Calu3 (cell line): ENCODE results near the gene ATXN7. TPM values are rescaled to one million over a fixed set of nuclear protein-coding genes. Genes with fewer than 3 reads are reported as not detected.

Experiments
- BruUV-seq: library from RNA; stranded (reverse); fragments of 400-500 nt; replicated peaks from 2 replicates; lab custom pipeline; 2021; lab: Mats Ljungman, UMichigan
- CTCF ChIA-PET: fragments of 300-600 bp; sonication (Branson Sonifier 250); formaldehyde crosslinking; loops from one replicate; lab custom pipeline; 2022; ENCODE audit warnings: antibody characterized with exemption; lab: Charles Lee
- DNase-seq: peaks from one replicate; pipeline ENCODE4 v3.0.0; 2022
- H3K27ac Mint-ChIP-seq: one replicate; pipeline ENCODE4 v1.8.0; 2022; ENCODE audit warnings: mixed read lengths; ENCODE audit not compliant: unreplicated experiment
- H3K27me3 Mint-ChIP-seq: one replicate; pipeline ENCODE4 v1.8.0; 2022; ENCODE audit warnings: mixed read lengths; ENCODE audit not compliant: unreplicated experiment
- H3K36me3 Mint-ChIP-seq: one replicate; pipeline ENCODE4 v1.8.0; 2022; ENCODE audit warnings: mild to moderate bottlenecking, moderate library complexity, mixed read lengths; ENCODE audit not compliant: insufficient read depth, unreplicated experiment
- H3K4me1 Mint-ChIP-seq: one replicate; pipeline ENCODE4 v1.8.0; 2022; ENCODE audit warnings: mild to moderate bottlenecking, low read depth, mixed read lengths; ENCODE audit not compliant: unreplicated experiment
- H3K4me3 Mint-ChIP-seq: one replicate; pipeline ENCODE4 v1.8.0; 2022; ENCODE audit warnings: mild to moderate bottlenecking, low read depth, moderate library complexity, mixed read lengths; ENCODE audit not compliant: unreplicated experiment
- H3K9me3 Mint-ChIP-seq: one replicate; pipeline ENCODE4 v1.8.0; 2022; ENCODE audit warnings: low read depth, mixed read lengths; ENCODE audit not compliant: unreplicated experiment
- intact Hi-C: fragments of 100-400 bp; cut with micrococcal nuclease; formaldehyde crosslinking; loops from one replicate; pipeline ENCODE4 v1.10.0; 2022; ENCODE audit not compliant: unreplicated experiment
- total RNA-seq: library from RNA; stranded (reverse); gene quantifications from 2 replicates; pipeline ENCODE4 v1.2.3, GENCODE V29; 2022
- TF ChIP-seq, protein P1 (sequence below): fragments of 200-600 bp; IDR thresholded peaks from one replicate; pipeline ENCODE4 v1.8.0; 2022; ENCODE audit warnings: antibody characterized with exemption; ENCODE audit not compliant: unreplicated experiment

ATXN7 gene
- total RNA-seq, 1 experiment from 2014 or later, result 31.2 TPM

GRCh38 chr3:64038253-64038767 is 174.6 kb downstream of the ATXN7 start:
- H3K4me3 Mint-ChIP-seq, result no peak overlapping the region
- CTCF ChIA-PET, result no interaction called here
- H3K4me1 Mint-ChIP-seq, result no peaks in the 10 kb centered on the region
- no peak overlapping the region for H3K27ac Mint-ChIP-seq
- intact Hi-C loops, result loop anchor here (10.0 kb wide), 1 partner anchor 146 kb away; no protein-coding TSS in a partner anchor
- BruUV-seq, result no TSS peak
- H3K27me3 Mint-ChIP-seq, result peaks cover 26% of the 10 kb centered on the region
- TF ChIP-seq, protein P1, sequence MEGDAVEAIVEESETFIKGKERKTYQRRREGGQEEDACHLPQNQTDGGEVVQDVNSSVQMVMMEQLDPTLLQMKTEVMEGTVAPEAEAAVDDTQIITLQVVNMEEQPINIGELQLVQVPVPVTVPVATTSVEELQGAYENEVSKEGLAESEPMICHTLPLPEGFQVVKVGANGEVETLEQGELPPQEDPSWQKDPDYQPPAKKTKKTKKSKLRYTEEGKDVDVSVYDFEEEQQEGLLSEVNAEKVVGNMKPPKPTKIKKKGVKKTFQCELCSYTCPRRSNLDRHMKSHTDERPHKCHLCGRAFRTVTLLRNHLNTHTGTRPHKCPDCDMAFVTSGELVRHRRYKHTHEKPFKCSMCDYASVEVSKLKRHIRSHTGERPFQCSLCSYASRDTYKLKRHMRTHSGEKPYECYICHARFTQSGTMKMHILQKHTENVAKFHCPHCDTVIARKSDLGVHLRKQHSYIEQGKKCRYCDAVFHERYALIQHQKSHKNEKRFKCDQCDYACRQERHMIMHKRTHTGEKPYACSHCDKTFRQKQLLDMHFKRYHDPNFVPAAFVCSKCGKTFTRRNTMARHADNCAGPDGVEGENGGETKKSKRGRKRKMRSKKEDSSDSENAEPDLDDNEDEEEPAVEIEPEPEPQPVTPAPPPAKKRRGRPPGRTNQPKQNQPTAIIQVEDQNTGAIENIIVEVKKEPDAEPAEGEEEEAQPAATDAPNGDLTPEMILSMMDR, result no peak
- DNase-seq, result no peak
- H3K9me3 Mint-ChIP-seq, result peaks cover 2% of the 10 kb centered on the region
- no peaks in the 10 kb centered on the region for H3K36me3 Mint-ChIP-seq

DNA sequence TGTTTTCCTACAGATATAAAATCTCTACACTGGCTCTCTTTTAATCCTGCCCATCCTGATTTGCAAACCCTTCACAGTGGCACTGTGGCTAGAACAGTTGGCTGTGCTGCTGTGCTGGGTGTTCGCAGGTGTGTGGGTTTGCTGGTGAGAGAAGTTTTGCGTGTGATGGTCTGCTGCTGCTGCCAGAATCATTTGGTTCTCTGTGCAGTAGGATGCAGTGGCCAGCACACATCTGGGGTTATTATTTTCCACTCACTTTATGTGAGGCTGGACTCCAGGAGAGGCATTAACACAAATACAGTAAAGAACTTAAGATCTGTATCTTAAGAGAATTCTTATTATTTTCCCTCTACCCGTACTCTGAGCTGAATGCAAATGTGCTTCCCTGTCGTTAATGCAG is 175.7 kb downstream of the ATXN7 start:
- H3K9me3 Mint-ChIP-seq, result peaks cover 2% of the 10 kb centered on the region
- H3K4me1 Mint-ChIP-seq, result no peaks in the 10 kb centered on the region
- intact Hi-C loops, result loop anchor here (10.0 kb wide), 1 partner anchor 145 kb away; no protein-coding TSS in a partner anchor
- TF ChIP-seq, protein P1, result no peak
- no peaks in the 10 kb centered on the region for H3K36me3 Mint-ChIP-seq
- DNase-seq, result no peak
- CTCF ChIA-PET, result no interaction called here
- H3K27me3 Mint-ChIP-seq, result peaks cover 26% of the 10 kb centered on the region
- H3K4me3 Mint-ChIP-seq, result no peak overlapping the region
- no TSS peak for BruUV-seq
- H3K27ac Mint-ChIP-seq, result no peak overlapping the region

DNA sequence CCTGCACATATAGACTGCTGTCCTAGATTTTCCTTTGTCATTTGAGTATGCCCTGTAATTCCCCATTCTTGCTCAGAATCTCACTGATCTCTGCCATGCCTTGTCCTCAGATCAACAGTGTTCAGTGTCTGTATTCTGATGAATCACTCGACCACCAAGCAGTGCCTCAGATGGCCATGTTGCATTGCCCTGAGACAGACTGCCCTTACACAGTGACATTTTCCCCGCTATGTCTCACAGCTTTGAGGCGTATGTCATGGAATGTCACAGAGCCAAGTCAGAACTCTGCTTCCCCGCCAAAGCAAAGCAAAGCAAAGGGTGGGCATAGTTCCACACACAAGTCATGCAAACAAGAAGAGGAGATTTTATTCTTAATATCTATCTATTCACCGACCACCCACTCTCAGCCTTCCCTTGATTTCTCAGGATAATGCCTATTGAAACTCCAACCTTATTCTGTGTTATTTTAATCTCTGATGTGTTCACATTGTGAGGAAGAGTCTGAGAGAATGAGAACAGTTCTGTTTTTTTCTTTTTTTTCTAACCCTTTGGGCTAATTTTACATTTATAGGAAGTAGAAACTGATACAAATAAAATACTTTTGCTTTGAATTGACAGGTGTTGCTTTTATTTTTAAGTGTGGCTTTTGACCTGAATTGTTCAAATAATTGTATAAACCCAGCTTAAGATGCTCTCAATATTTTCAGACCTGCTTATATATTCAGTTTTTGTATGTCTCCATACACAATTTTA is 176.5 kb downstream of the ATXN7 start:
- Mint-ChIP-seq H3K9me3 (no peaks in the 10 kb centered on the region), H3K27ac (no peak overlapping the region), H3K36me3 (no peaks in the 10 kb centered on the region), H3K27me3 (peaks cover 26% of the 10 kb centered on the region), H3K4me1 (no peaks in the 10 kb centered on the region), H3K4me3 (no peak overlapping the region)
- TF ChIP-seq, protein P1, result no peak
- BruUV-seq, result no TSS peak
- CTCF ChIA-PET, result no interaction called here
- no peak for DNase-seq
- intact Hi-C loops, result loop anchor here (10.0 kb wide), 1 partner anchor 145 kb away; no protein-coding TSS in a partner anchor

DNA sequence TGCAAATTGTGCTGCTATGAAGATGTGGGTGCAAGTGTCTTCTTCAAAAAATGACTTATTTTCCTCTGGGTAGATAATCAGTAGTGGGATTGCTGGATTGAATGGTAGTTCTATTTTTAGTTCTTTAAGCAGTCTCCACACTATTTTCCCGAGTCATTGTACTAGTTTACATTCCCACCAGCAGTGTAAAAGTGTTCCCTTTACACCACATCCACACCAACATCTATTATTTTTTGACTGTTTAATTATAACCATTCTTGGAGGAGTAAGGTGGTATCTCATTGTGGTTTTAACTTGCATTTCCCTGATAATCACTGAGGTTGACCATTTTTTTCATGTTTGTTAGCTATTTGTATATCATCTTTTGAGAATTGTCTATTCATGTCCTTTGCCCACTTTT is 179.3 kb downstream of the ATXN7 start:
- H3K36me3 Mint-ChIP-seq, result no peaks in the 10 kb centered on the region
- no peak for DNase-seq
- TF ChIP-seq, protein P1, result no peak
- H3K9me3 Mint-ChIP-seq, result no peaks in the 10 kb centered on the region
- CTCF ChIA-PET, result no interaction called here
- no peak overlapping the region for H3K27ac Mint-ChIP-seq
- H3K27me3 Mint-ChIP-seq, result peaks cover 44% of the 10 kb centered on the region
- no peak overlapping the region for H3K4me3 Mint-ChIP-seq
- BruUV-seq, result no TSS peak
- no peaks in the 10 kb centered on the region for H3K4me1 Mint-ChIP-seq
- intact Hi-C loops, result no loop called here
